Neural cell (in vitro differentiated cells): ENCODE measurements around the gene ESX1. TPM values are rescaled to one million over a fixed set of nuclear protein-coding genes. Genes with fewer than 3 reads are reported as not detected.

ENCODE experiments used
- H2AFZ ChIP-seq: fragments of 200-600, 300-800 bp; sonication (generic), shearing (Covaris generic); 2 replicates; pipeline ENCODE4 v1.6.0; 2014; ENCODE audit warnings: low read depth, mild to moderate bottlenecking, antibody characterized with exemption, low read length, moderate library complexity
- H3F3A ChIP-seq: fragments of 200-600 bp; shearing (Covaris generic); 2 replicates; pipeline ENCODE4 v1.6.1; 2016; ENCODE audit warnings: mild to moderate bottlenecking, moderate library complexity, mixed read lengths, antibody characterized with exemption, low read length; ENCODE audit not compliant: insufficient read depth, poor library complexity, severe bottlenecking
- H3K27ac ChIP-seq: fragments of 200-600, 300-800 bp; sonication (generic), shearing (Covaris generic); 2 replicates; pipeline ENCODE4 v1.5.1; 2014; ENCODE audit warnings: mild to moderate bottlenecking, low read length, moderate library complexity
- H3K27me3 ChIP-seq: fragments of 300-800, 200-600 bp; sonication (generic), shearing (Covaris generic); 2 replicates; pipeline ENCODE4 v1.6.0; 2014; ENCODE audit warnings: mild to moderate bottlenecking, low read depth, low read length, moderate library complexity; ENCODE audit not compliant: insufficient read depth
- H3K36me3 ChIP-seq: fragments of 300-800, 200-600 bp; sonication (generic), shearing (Covaris generic); 2 replicates; pipeline ENCODE4 v1.5.1; 2014; ENCODE audit warnings: mild to moderate bottlenecking, antibody characterized with exemption, low read length, moderate library complexity; ENCODE audit not compliant: insufficient read depth
- H3K4me2 ChIP-seq: fragments of 300-800, 200-600 bp; sonication (generic), shearing (Covaris generic); 2 replicates; pipeline ENCODE4 v1.6.0; 2014; ENCODE audit warnings: mild to moderate bottlenecking, low read length
- H3K4me3 ChIP-seq: fragments of 300-800, 200-600 bp; sonication (generic), shearing (Covaris generic); 2 replicates; pipeline ENCODE4 v1.5.1; 2014; ENCODE audit warnings: mild to moderate bottlenecking, low read length, moderate library complexity
- H3K79me2 ChIP-seq: fragments of 200-600 bp; shearing (Covaris generic); replicated peaks from 2 replicates; pipeline ENCODE4 v1.6.0; 2014; ENCODE audit warnings: mild to moderate bottlenecking, low read length, moderate library complexity; ENCODE audit not compliant: insufficient read depth
- H3K9ac ChIP-seq: fragments of 300-800, 200-600 bp; sonication (generic), shearing (Covaris generic); 2 replicates; pipeline ENCODE4 v1.6.1; 2016; ENCODE audit warnings: mild to moderate bottlenecking, low read length, mixed read lengths
- H3K9me2 ChIP-seq: fragments of 200-600 bp; shearing (Covaris generic); 2 replicates; pipeline ENCODE4 v1.6.1; 2016; ENCODE audit warnings: mild to moderate bottlenecking, low read length, mixed read lengths; ENCODE audit not compliant: insufficient read depth
- H3K9me3 ChIP-seq: fragments of 200-600, 300-800 bp; sonication (generic), shearing (Covaris generic); 2 replicates; pipeline ENCODE4 v1.6.1; 2016; ENCODE audit warnings: mild to moderate bottlenecking, mixed run types, low read length, moderate library complexity, mixed read lengths
- H4K20me1 ChIP-seq: fragments of 200-600 bp; shearing (Covaris generic); 2 replicates; pipeline ENCODE4 v1.6.1; 2016; ENCODE audit warnings: mild to moderate bottlenecking, mixed run types; ENCODE audit not compliant: insufficient read depth
- CTCF ChIP-seq: fragments of 450-650 bp; IDR thresholded peaks from 2 replicates; pipeline ENCODE4 v1.5.1; 2014; ENCODE audit warnings: antibody characterized with exemption, mild to moderate bottlenecking, moderate library complexity; ENCODE audit not compliant: poor library complexity, severe bottlenecking
- EP300 ChIP-seq: fragments of 450-650 bp; conservative IDR thresholded peaks from 2 replicates; pipeline ENCODE4 v1.6.1; 2014; ENCODE audit warnings: antibody characterized with exemption, mild to moderate bottlenecking, moderate library complexity; ENCODE audit not compliant: poor library complexity, severe bottlenecking
- EZH2 ChIP-seq: fragments of 200-600, 300-800 bp; shearing (Covaris generic), sonication (generic); IDR thresholded peaks from 2 replicates; pipeline ENCODE4 v1.6.1; 2014; ENCODE audit warnings: antibody characterized with exemption, low read length, borderline replicate concordance, mild to moderate bottlenecking; ENCODE audit not compliant: insufficient read depth, poor library complexity, severe bottlenecking
- MXI1 ChIP-seq: fragments of 450-650 bp; conservative IDR thresholded peaks from 2 replicates; pipeline ENCODE4 v1.6.1; 2014; ENCODE audit warnings: antibody characterized with exemption, mild to moderate bottlenecking; ENCODE audit not compliant: poor library complexity, severe bottlenecking
- POLR2AphosphoS5 ChIP-seq: IDR thresholded peaks from 2 replicates; pipeline ENCODE4 v1.6.1; 2012
- RAD21 ChIP-seq: fragments of 450-650 bp; conservative IDR thresholded peaks from 2 replicates; pipeline ENCODE4 v1.6.1; 2014; ENCODE audit warnings: antibody characterized with exemption, mild to moderate bottlenecking, moderate library complexity
- REST ChIP-seq: IDR thresholded peaks from 2 replicates; pipeline ENCODE4 v1.6.1; 2012; ENCODE audit warnings: borderline replicate concordance
- SMC3 ChIP-seq: fragments of 450-650 bp; conservative IDR thresholded peaks from 2 replicates; pipeline ENCODE4 v1.6.1; 2014; ENCODE audit warnings: antibody characterized with exemption, mild to moderate bottlenecking, moderate library complexity; ENCODE audit not compliant: poor library complexity
- TAF1 ChIP-seq: IDR thresholded peaks from 2 replicates; pipeline ENCODE4 v1.6.1; 2012; ENCODE audit warnings: low read depth
- polyA plus RNA-seq: library from polyadenylated mRNA; depleted of rRNA; stranded (reverse); fragments of >200 nt; gene quantifications from 2 replicates; pipeline ENCODE4 v1.2.3, GENCODE V29; 2014

Gene ESX1
- polyA plus RNA-seq, 1 donor from 2014 or later: not detected

- Histone ChIP-seq H3K9me2 (no peaks in the 10 kb centered on the region), H3K9ac (no peak overlapping the region), H4K20me1 (no peaks in the 10 kb centered on the region), H3K4me3 (no peak overlapping the region), H3K36me3 (no peaks in the 10 kb centered on the region), H3K4me2 (no peak overlapping the region), H3K27me3 (no peaks in the 10 kb centered on the region), H3F3A (no peaks in the 10 kb centered on the region), H3K79me2 (no peaks in the 10 kb centered on the region), H2AFZ (no peak overlapping the region), H3K9me3 (no peaks in the 10 kb centered on the region), H3K27ac (no peak overlapping the region)
- TF ChIP-seq EP300 (no peak), SMC3 (no peak), CTCF (no peak), EZH2 (no peak), REST (no peak), TAF1 (no peak), POLR2AphosphoS5 (no peak), RAD21 (no peak), MXI1 (no peak)
Measured at GRCh38 chrX:104281564-104281963, 26.8 kb upstream of the ESX1 start.

GRCh38 chrX:104280609-104281008, 25.9 kb upstream of the ESX1 start:
- Histone ChIP-seq H2AFZ (no peak overlapping the region), H3K27ac (no peak overlapping the region), H3K79me2 (no peaks in the 10 kb centered on the region), H4K20me1 (no peaks in the 10 kb centered on the region), H3K9me2 (no peaks in the 10 kb centered on the region), H3K27me3 (no peaks in the 10 kb centered on the region), H3K9ac (no peak overlapping the region), H3K36me3 (no peaks in the 10 kb centered on the region), H3K9me3 (no peaks in the 10 kb centered on the region), H3F3A (no peaks in the 10 kb centered on the region), H3K4me2 (no peak overlapping the region), H3K4me3 (no peak overlapping the region)
- no peak for TF ChIP-seq MXI1
- TF ChIP-seq EP300: no peak
- TF ChIP-seq TAF1: no peak
- no peak for TF ChIP-seq CTCF
- TF ChIP-seq RAD21: no peak
- no peak for TF ChIP-seq POLR2AphosphoS5
- TF ChIP-seq SMC3: no peak
- TF ChIP-seq REST: no peak
- TF ChIP-seq EZH2: no peak
